SK-N-MC (cell line): ENCODE measurements around the gene TOP3B.

Experiments
- FOXP2 ChIP-seq: optimal IDR thresholded peaks from 2 replicates; pipeline ENCODE3; 2011; ENCODE audit warnings: mild to moderate bottlenecking, moderate library complexity; ENCODE audit not compliant: insufficient read depth; ENCODE audit errors: extremely low read length, control extremely low read depth
- POLR2AphosphoS5 ChIP-seq: IDR thresholded peaks from 2 replicates; pipeline ENCODE4 v1.6.1; 2012; ENCODE audit warnings: mild to moderate bottlenecking, low read depth, low read length, borderline replicate concordance

DNA sequence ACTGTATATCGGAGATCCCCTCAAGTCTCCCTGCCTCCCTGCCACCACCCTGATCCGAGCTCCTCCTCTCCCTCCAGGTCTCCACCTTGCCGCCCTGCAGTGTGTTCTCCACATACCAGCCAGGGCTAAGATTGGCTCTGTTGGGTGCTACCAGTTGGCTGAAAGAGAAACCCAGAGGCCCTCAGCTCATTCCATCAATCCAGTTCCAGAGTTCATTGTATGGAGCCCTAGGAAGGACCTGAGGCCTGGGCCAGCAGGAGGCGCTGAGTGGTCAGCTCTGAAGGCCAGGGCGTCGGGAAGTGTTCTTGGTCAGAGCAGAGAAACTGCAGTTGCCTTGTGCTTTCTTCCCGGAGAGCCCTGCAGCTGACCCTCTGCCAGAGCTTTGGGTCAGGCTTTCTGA is 2.2 kb upstream of the TOP3B start:
- TF ChIP-seq POLR2AphosphoS5 (no peak), FOXP2 (no peak)
